Measurements from ENCODE around the gene DLX2. TPM values are rescaled to one million over a fixed set of nuclear protein-coding genes. Genes with fewer than 3 reads are reported as not detected.

Gene DLX2
- total and polyA plus RNA-seq, 2 of the 13 experiments (the other 11 are each of a cell fraction or from before 2014, with no cell fraction given): 0.07 to 0.15 TPM

- TF ChIP-seq, protein P1, sequence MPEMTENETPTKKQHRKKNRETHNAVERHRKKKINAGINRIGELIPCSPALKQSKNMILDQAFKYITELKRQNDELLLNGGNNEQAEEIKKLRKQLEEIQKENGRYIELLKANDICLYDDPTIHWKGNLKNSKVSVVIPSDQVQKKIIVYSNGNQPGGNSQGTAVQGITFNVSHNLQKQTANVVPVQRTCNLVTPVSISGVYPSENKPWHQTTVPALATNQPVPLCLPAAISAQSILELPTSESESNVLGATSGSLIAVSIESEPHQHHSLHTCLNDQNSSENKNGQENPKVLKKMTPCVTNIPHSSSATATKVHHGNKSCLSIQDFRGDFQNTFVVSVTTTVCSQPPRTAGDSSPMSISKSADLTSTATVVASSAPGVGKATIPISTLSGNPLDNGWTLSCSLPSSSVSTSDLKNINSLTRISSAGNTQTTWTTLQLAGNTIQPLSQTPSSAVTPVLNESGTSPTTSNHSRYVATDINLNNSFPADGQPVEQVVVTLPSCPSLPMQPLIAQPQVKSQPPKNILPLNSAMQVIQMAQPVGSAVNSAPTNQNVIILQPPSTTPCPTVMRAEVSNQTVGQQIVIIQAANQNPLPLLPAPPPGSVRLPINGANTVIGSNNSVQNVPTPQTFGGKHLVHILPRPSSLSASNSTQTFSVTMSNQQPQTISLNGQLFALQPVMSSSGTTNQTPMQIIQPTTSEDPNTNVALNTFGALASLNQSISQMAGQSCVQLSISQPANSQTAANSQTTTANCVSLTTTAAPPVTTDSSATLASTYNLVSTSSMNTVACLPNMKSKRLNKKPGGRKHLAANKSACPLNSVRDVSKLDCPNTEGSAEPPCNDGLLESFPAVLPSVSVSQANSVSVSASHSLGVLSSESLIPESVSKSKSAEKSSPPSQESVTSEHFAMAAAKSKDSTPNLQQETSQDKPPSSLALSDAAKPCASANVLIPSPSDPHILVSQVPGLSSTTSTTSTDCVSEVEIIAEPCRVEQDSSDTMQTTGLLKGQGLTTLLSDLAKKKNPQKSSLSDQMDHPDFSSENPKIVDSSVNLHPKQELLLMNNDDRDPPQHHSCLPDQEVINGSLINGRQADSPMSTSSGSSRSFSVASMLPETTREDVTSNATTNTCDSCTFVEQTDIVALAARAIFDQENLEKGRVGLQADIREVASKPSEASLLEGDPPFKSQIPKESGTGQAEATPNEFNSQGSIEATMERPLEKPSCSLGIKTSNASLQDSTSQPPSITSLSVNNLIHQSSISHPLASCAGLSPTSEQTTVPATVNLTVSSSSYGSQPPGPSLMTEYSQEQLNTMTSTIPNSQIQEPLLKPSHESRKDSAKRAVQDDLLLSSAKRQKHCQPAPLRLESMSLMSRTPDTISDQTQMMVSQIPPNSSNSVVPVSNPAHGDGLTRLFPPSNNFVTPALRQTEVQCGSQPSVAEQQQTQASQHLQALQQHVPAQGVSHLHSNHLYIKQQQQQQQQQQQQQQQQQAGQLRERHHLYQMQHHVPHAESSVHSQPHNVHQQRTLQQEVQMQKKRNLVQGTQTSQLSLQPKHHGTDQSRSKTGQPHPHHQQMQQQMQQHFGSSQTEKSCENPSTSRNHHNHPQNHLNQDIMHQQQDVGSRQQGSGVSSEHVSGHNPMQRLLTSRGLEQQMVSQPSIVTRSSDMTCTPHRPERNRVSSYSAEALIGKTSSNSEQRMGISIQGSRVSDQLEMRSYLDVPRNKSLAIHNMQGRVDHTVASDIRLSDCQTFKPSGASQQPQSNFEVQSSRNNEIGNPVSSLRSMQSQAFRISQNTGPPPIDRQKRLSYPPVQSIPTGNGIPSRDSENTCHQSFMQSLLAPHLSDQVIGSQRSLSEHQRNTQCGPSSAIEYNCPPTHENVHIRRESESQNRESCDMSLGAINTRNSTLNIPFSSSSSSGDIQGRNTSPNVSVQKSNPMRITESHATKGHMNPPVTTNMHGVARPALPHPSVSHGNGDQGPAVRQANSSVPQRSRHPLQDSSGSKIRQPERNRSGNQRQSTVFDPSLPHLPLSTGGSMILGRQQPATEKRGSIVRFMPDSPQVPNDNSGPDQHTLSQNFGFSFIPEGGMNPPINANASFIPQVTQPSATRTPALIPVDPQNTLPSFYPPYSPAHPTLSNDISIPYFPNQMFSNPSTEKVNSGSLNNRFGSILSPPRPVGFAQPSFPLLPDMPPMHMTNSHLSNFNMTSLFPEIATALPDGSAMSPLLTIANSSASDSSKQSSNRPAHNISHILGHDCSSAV (CRISPR knock-in tag; IDR thresholded peaks at IDR 0.05; ENCODE audit: borderline replicate concordance): no peak
- TF ChIP-seq MEIS2 (CRISPR knock-in tag; IDR thresholded peaks at IDR 0.05) (peak; percentile 57; the same call in 1 of the 2 replicates), ZFP37 (CRISPR knock-in tag; IDR thresholded peaks at IDR 0.05; ENCODE audit: borderline replicate concordance) (no peak), SNRNP70 (IDR thresholded peaks at IDR 0.05; ENCODE audit: low read depth, low read length) (no peak), ZBTB4 (CRISPR knock-in tag; IDR thresholded peaks at IDR 0.05; ENCODE audit: borderline replicate concordance) (no peak; the same call in 1 of the 2 replicates), YEATS2 (CRISPR knock-in tag; IDR thresholded peaks at IDR 0.05; ENCODE audit: borderline replicate concordance) (peak; percentile 60; the same call in 1 of the 2 replicates), ASH2L (IDR thresholded peaks at IDR 0.05; ENCODE audit: insufficient read length, low read depth, low read length) (peak; percentile 82), PAWR (CRISPR knock-in tag; IDR thresholded peaks at IDR 0.05; ENCODE audit: borderline replicate concordance) (0 out of 2 replicates have a peak, but pooled peaks have one; percentile 48), FOXC1 (CRISPR knock-in tag; IDR thresholded peaks at IDR 0.05; ENCODE audit: borderline replicate concordance) (no peak; the same call in 1 of the 2 replicates)
These were observed 50.4 kb downstream of the DLX2 start (continued) for GRCh38 chr2:172052000-172052983.
